RKO (cell line): ENCODE data around the gene RBM38.
"Not testable (repeated sequence)": the region's sequence is repeated elsewhere in the genome, so short reads cannot be mapped to it uniquely, and the experiment has no call there.

Source experiments
- DNase-seq: peaks from one replicate; pipeline ENCODE4 v3.0.0-alpha.2; 2016; ENCODE audit warnings: low spot score

The RBM38 gene

DNA sequence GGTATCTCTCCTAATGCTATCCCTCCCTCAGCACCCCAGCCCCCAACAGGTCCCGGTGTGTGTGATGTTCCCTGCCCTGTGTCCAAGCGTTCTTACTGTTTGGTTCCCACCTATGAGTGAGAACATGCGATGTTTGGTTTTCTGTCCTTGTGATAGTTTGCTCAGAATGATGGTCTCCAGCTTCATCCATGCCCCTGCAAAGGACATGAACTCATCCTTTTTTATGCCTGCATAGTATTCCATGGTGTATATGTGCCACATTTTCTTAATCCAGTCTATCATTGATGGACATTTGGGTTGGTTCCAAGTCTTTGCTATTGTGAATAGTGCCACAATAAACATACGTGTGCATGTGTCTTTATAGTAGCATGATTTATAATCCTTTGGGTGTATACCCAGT lies 28.3 kb downstream of the RBM38 start:
- not testable (repeated sequence) for DNase-seq

DNA sequence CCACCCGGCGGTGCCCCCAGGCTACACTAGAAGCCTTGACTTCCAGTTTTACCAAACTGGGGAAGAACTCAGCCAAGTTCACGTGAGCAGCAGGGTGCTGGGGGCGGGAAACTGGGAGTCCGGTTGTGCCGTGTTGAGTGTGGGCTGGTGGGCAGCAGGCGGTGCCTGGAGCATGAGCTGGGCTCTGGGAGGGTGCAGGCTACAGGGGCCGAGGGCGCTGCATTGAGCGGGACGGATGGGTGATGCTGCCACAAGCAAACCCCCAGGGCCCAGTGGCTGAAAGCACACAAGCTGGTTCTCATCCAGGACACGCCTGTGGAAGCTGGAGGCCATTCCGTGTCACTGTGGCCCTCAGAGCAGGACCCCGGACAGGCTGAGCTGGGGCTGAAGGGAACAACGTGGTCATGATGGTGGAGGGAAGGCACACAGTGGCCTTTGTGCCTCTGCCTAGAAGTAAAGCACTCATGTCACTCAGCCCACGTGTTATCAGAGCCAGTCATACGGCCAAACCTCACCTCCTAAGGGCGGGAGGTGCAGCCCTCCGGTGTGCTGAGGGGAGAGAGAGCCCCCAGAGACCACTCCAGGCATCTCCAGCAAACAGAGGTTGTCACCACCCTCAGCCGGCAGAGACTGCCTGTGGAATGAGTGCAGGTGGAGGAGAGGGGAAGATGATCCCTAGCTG lies 29.5 kb downstream of the RBM38 start:
- DNase-seq: no peak

DNA sequence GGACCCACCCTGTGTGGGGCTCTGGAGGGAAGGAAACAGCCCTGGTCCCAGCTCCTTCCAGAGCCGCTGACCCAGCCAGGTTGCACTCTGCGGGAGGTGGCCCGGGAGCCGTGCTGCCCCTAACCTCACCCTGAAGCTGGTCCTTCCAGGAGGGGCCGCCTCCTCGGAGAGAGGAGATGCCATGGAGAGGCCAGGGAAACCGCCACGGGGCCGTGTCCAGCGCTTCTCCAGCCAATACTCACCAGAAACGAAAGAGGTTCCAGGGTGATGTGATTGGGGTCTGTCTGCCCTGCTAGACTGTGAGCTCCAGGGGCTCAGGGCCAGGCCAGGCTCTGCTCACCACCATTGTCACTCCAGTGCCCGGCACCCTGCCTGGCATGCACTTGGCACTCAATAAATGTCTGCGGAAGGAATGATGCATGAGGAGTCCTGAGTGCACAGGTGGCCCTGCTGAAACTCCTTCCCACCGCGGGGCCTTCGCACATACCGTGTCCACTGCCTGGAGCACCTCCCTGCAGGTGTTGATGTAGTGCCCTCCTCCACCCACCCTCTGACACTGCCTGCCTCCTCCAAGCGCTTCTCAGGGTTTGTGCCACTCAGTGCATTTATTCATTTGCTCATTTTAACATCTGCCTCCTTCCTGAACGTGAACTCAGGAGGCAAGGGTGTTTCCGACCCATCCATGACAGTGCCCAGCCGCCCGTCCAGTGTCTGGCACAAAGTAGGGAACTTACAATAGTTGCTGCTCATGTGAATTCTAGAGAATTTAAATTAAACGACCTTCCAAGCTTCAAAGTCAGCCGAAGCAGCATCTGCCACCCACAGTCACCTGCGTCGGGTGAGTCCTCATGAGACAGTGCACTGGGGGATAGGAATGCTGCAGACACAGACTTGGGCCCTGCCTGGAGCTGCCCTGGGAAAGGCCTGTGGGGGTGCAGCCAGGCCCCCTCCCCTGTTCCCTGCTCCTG lies 30.3 kb downstream of the RBM38 start:
- no peak for DNase-seq

DNA sequence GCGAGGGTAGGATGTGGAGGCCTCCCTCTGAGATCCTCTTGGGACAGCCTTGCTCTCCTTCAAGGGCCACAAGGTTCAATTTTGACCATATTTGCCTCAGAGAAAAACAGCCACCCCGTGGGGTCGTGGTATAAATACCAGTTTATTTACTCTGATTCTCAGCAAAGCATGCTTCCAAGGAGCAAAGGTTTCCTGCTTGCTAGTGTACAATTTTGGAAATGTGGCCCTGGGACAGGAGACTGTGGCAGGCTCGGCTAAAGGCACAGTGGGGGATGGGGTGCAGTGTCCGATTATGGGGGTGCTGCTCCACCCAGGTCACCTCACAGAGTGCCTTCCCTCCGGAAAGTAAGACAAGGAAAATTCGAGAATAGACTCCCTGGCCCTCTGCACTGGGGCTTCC lies 31.1 kb downstream of the RBM38 start:
- DNase-seq: no peak

DNA sequence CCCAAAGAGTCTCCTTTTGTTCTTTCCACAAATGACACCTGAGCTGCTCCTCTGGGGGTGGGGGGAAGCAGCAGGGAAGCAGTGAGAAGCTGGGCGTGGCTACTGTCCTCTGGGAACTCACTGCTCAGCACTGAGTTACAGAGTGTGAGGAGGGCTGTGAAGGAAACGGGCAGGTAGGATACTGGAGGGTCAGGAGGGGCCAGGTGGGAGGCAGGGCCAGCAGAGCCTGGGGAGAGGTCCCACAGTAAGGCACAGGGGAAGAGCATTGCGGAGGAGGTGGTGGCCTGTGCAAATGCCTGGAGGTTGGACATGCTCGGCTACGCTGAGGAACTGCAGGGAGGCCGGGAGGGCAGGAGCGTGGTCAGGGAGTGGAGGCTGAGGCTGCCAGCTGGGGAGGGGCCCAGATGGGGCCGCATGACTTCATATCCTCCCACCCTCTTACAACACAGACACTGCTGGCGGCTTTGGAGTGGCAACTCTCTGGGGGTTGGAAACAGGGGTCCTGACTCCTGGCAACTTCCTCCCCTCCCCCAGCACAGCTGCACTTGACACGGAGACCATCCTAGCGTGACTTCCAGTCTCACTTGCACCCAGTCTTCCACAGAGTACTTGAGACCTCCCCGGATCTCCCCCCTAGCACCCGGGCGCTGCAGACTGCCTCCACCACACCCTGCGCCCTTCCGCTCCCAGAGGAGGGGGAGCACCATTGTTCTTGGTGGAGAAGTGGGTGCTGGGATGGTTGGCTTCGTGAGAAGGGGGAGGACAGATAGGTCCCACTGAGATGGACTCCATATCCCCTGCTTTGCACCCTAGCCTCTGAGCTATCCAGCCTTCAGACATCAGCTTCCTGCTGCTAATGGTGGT lies 34.2 kb downstream of the RBM38 start:
- DNase-seq: no peak

DNA sequence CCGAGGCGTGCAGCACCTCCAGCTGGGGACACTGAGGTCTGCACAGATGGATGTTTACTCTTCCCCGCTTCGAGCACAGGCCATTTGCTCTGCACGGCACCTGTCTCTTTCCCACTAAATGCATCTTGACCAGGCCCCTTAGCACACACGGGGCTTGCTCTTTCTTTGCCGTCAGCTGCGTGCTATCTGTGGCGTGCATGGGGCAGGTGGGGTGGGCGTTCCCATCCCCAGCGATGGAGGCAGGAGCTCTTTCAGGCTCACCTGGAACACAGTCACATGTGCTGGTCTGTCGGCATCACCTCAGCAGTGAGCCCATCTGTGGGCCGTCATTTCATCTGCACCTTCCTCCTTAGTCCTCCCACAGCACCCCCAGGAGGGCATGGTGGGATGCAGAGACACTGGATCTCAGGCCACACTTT lies 35.1 kb downstream of the RBM38 start:
- no peak for DNase-seq

DNA sequence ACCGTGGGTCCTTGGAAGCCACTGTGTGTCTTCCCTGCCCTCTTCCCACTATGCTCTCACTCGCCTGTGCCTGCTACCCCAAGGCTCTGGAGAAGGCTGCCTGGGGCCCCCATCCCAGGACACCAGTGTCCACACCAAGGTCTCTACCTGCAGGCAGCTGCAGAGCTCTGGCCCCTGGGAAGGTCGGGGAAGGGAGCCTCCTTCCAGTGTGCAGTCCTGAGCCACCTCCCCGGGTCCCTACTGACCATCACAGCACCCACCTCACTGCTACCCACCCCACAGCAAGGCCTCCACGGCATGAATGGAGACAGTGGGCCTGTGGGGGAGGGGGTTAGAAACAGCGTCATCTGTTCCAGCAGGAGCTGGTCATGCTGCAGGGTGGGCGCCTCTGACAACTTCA lies 35.6 kb downstream of the RBM38 start:
- DNase-seq: no peak

DNA sequence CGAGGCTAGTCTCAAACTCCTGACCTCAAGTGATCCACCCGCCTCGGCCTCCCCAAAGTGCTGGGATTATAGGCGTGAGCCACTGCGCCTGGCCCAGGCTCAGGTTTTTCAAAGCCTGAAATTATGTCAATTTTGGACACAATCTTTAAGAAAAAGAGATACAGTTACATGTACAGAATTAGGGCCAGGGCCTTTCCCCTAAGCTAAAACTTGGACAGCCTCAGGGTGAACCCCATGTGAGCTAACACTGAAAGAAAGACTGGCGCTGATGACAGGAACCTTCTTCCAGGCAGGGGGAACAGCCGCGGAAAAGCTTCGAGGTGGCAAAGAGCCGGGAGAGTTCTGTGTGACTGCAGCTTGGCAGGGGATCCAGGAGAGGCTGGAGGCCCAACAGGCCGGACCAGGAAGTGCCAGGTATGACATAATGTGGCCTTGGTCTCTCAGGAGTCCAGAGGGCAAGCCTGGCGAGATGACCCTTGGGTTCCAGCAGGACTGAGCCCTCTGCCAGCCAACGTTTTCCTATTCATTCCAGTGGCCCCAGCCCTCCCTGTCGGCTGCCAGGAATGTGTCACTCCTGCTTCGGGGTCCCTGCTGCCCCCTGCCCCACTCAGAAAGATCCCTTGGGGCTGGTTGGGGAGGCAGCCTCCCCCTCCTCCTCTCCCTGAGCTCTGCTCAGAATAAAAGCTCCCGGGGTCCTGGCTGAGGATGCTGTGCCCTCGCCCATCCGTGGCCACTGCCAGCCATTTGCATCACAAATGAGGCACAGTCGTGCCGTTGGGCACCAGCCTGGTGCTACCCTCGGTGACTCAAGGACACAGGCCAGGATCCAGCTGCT lies 37.3 kb downstream of the RBM38 start:
- DNase-seq: no peak

DNA sequence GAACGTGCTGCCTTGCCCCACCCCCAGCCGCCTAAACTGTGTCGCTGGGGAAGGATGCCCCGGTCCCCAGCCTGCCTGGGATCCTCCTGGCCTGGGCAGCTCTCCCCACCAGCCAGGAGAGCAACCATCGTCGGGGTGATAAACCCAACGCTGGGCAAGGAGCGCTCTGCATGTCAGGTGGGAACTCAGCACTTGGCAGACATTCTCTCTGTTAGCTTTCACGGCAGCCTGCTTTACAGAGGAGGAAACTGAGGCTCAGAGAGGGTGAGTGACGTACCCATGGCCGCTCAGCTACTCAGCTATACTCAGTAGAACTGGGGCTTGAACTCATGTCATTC lies 37.9 kb downstream of the RBM38 start:
- DNase-seq: no peak

DNA sequence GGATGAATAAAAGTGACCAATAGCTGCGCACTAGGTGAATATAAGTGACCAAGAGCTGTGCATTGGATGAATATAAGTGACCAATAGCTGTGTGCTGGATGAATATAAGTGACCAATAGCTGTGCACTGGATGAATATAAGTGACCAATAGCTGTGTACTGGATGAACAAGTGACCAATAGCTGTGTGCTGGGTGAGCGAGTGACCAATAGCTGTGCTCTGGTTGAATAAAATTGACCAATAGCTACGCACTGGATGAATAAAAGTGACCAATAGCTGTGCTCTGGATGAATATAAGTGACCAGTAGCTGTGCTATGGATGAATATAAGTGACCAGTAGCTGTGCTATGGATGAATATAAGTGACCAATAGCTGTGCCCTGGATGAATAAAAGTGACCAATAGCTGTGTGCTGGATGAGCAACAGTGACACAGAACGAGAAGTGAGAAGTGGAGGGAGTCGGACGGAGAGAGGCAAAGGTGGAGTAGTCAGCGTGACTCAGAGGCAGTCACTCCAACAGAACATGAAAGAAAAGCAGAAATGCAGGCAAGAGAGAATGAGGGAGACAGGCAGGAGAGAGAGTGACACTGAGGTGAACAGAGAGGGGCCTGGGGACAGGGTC lies 38.5 kb downstream of the RBM38 start:
- peak; percentile 92 for DNase-seq

DNA sequence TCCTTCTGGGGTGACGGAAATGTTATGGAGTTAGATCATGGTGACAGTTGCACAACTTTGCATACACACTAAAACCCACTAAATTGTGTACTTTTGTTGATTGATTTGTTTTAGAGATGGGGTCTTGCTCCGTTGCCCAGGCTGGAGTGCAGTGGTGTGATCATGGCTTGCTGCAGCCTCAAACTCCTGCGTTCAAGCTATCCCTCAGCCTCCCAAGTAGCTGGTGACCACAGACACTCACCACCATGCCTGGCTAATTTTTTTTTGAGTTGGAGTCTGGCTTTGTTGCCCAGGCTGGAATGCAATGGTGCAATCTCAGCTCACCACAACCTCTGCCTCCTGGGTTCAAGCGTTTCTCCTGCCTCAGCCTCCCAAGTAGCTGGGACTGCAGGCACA lies 39.0 kb downstream of the RBM38 start:
- not testable (repeated sequence) for DNase-seq

DNA sequence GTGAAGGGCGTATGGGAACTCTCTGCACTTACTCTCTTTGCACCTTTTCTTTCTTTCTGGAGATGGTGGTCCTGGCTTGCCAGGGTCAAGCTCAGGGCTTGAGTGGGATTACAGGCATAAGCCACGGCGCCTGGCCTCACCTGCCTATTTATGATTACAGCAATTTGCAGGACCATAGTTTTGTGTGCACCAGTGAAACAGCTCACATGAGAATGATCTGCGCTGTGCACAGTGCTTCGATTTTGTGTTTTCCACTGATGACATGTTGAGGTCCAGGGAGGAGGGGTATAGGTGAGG lies 40.3 kb downstream of the RBM38 start:
- no peak for DNase-seq

DNA sequence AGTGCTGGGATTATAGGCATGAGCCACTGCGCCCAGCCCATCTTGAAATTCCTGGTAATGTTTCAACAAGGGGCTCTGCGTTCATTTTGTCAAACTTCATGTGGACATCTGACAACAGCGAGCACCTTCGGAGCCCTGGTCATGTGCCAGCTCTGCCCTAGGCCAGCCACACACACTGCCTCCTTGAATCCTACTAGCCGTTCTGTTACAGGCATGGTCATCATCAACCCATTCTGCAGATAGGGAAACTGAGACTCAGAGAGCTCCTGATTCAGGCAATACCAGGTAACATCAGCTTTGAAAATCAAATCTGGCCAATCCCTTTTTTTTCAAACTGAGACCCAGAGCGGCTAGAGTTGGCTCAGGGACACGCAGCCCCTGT lies 41.3 kb downstream of the RBM38 start:
- no peak for DNase-seq

DNA sequence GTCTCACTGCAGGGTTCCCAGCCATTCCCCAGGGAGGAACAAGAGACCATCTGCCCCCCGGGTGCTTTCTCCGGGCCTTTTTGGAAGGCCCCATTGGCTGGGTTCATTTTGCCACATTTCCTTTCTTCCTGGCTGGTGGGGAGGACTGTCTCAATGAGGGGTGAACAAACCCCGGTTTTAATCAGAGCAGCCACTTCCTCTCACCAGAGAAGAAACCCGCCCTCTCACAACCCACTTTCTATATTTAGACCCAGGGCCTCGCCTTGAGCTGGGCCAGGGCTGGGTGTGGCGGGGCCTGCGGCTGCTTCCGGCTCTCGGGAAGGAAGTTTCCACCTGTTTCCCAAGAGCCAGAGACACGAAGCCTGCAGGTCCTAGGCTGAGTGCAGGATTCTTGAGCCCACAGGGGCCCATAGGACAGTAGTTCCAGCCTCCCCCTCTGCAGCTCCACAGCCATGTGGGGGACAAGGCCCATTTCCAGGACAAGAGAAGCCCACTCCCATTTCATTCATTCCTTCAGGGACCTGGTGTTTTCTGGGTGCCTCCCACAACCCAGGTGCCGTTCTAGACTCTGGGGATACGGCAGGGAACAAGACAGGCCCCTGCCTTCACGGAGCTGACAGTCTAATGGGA lies 41.8 kb downstream of the RBM38 start:
- DNase-seq: no peak

DNA sequence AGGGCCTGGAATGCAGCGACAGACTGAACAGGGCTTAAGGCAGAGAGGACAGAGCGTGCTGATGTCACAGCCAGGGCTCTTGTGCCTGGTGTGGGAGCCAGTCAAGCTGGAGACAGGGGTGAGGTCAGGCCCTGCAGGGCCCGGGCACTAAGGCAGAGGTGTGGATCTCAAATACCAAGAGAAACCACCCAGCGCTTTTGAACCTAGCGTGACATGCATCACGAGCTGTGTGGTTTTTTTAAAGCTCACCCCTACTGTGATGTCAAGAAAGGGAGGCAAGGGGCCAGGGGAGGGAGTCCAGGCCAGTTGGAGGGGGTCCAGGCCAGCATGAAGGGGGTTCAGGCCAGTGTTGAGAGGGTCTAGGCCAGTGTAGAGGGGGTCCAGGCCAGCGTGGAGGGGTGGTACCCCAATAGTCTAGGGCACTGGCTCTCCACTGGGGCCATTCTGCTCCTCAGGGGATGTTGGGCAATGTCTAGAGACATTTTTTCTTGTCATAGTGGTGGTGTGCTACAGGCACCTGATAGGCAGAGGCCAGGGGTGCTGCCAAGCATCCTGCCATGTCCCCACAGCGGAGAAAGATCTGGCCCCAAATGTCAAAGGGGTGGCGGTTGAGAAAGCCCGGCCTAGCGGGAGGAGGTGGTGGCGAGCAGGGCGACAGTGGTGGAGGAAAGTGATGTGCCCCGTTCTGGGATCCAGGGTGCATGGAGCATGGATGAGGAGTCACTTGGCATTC lies 42.6 kb downstream of the RBM38 start:
- no peak for DNase-seq

DNA sequence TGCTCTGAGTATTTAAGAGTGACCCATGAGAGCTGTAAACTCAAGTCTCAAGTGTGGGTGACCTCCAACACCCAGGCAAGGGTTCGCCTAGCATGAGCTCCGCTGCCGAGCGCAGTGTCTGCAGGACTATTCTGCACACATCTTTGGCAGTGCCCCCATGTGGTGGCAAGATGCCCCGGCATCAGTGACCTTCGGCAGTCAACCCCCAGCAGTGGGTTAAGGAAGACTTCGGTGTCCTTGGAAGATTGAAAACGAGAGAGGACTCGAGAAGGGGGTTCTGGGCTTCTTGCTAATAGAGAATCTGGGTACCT lies 43.1 kb downstream of the RBM38 start:
- DNase-seq: no peak

DNA sequence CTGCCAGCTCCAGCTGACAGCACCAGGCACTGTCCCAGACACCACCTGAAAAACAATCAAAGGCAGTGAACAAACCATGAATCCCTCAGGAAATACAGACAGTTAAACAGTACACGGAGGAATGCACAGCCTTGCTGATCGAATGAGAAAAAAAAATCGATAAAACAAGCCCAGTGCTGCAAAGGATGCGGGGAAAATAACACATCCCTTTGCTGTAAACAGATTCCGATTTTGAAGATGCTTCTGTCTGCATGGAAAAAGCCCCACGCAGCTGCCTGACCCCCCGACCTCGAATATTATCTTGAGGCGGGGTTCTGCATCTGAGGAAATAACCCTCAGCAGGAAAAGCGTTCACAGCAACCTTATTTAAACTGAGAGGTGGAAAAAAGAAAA lies 43.9 kb downstream of the RBM38 start:
- no peak for DNase-seq

DNA sequence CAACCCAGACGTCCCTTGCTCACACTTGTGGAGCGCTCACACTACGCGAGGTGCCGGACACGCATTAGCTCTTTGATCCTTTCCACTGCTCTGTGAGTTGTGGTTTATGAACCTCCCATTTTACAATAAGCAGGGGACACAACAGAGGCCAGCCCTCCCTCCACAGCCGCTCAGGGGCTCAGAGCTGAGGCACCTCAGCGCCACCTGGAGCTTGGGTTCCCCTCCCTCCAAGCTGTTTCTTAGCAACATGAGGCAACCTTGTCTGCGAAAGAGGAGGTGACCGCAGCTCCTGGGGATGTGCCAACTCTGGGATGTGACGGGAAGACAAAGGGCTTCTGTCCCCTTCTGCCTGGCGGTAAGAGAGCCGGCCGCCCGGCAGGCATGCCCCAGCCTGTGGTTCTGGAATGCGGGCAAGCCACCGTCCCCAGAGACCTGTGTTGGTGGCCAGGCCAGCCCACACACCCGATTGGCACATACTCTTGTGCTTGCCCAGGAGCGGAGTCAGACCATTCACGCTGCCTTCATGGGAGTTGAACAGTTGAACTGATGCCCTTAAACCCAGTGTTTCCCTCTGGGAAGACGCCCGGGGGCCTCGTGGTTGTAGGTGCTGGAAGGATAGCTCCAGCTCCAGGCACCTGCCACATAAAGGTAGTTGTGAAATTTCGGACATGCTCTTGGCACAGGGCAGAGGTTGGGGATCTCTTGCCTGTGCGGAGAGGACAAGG lies 44.5 kb downstream of the RBM38 start:
- DNase-seq: no peak

DNA sequence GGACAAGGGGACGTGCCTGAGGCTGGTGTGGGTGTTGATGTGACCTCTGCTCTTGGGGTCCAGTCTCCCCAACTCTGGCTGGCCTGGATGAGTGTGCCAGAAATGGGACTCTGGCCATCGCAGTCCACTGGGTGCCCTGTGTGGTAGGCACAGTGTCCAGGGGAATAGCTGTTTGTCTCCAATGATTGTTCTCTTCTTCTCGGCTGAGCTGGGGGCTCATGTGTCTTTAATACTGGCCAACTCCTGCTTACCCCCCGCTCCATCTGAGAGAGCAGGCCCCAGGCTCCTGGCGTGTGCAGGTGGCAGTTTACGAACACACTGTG lies 45.0 kb downstream of the RBM38 start:
- DNase-seq: no peak

DNA sequence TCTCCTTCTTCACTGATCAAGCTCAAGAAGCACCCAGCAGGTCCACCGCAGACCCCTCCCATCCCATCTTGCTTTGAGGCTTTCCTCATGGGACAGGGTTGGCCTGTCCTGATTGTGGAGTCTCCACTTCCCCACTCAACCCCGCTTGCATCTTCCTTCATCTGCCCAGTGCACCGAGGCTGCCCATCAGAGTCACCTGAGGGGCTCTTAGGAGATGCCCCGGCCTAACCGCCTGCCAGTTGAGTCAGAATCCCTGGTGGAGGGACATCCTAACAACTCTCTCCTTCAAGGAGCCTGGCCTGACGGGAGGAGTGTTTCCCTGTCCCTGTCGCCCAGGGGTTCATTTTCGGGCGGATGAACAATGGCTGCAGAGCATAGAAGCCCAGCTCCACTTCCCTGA lies 46.1 kb downstream of the RBM38 start:
- no peak for DNase-seq
